ENCODE data around the gene RPH3AL. TPM values are rescaled to one million over a fixed set of nuclear protein-coding genes. Genes with fewer than 3 reads are reported as not detected.

The RPH3AL gene
- total RNA-seq, 1 experiment from 2014 or later: 26.0 TPM

- peak in 1 of 2 experiments; percentile 30 for DNase-seq
- Histone ChIP-seq H3K4me1 (replicated peaks; ENCODE audit: insufficient read depth) (no peaks in the 10 kb centered on the region), H3K4me2 (no peak overlapping the region), H3F3A (ENCODE audit: insufficient read depth, low read depth) (no peaks in the 10 kb centered on the region), H3K9me3 (ENCODE audit: insufficient read depth, low read depth) (no peaks in the 10 kb centered on the region), H3K27me3 (ENCODE audit: insufficient read depth, low read depth) (peaks cover 5% of the 10 kb centered on the region; the same call in 1 of the 2 replicates), H3K79me2 (ENCODE audit: low read depth) (no peaks in the 10 kb centered on the region), H3K9me2 (ENCODE audit: insufficient read depth) (no peaks in the 10 kb centered on the region), H4K20me1 (ENCODE audit: insufficient read depth) (no peaks in the 10 kb centered on the region), H2AFZ (no peak overlapping the region), H3K36me3 (ENCODE audit: low read depth) (no peaks in the 10 kb centered on the region), H3K4me3 (no peak overlapping the region), H3K27ac (no peak overlapping the region)
- TF ChIP-seq EZH2 (IDR thresholded peaks at IDR 0.05; ENCODE audit: low read depth) (no peak), CTCF (conservative IDR thresholded peaks at IDR 0.05) (no peak)
- intact Hi-C loops (cut with micrococcal nuclease; ENCODE audit: unreplicated experiment): no loop called here
- BruUV-seq (replicated peaks): no TSS peak
- POLR2A ChIA-PET (ENCODE audit: unreplicated experiment): no interaction called here
- CTCF ChIA-PET: no interaction called here
Observed at GRCh38 chr17:282000-282911, 70.4 kb downstream of the RPH3AL start.

GRCh38 chr17:281365-281999, 71.1 kb downstream of the RPH3AL start:
- no peak for DNase-seq
- BruUV-seq (replicated peaks): no TSS peak
- POLR2A ChIA-PET (ENCODE audit: unreplicated experiment): no interaction called here
- Histone ChIP-seq H3K9me3 (ENCODE audit: insufficient read depth, low read depth) (no peaks in the 10 kb centered on the region), H3K27me3 (ENCODE audit: insufficient read depth, low read depth) (peaks cover 5% of the 10 kb centered on the region; the same call in 1 of the 2 replicates), H3F3A (ENCODE audit: insufficient read depth, low read depth) (no peaks in the 10 kb centered on the region), H3K9me2 (ENCODE audit: insufficient read depth) (no peaks in the 10 kb centered on the region), H4K20me1 (ENCODE audit: insufficient read depth) (no peaks in the 10 kb centered on the region), H3K79me2 (ENCODE audit: low read depth) (no peaks in the 10 kb centered on the region), H3K36me3 (ENCODE audit: low read depth) (no peaks in the 10 kb centered on the region), H3K27ac (no peak overlapping the region), H3K4me1 (replicated peaks; ENCODE audit: insufficient read depth) (no peaks in the 10 kb centered on the region), H3K4me3 (no peak overlapping the region), H2AFZ (no peak overlapping the region), H3K4me2 (no peak overlapping the region)
- TF ChIP-seq EZH2 (IDR thresholded peaks at IDR 0.05; ENCODE audit: low read depth) (no peak), CTCF (conservative IDR thresholded peaks at IDR 0.05) (no peak)
- CTCF ChIA-PET: no interaction called here
- intact Hi-C loops (cut with micrococcal nuclease; ENCODE audit: unreplicated experiment): no loop called here

GRCh38 chr17:280901-281300, 71.7 kb downstream of the RPH3AL start:
- no peaks in the 10 kb centered on the region for H3F3A ChIP-seq (ENCODE audit: insufficient read depth, low read depth)
- H3K36me3 ChIP-seq (ENCODE audit: low read depth): no peaks in the 10 kb centered on the region
- POLR2A ChIA-PET (ENCODE audit: unreplicated experiment): no interaction called here
- H2AFZ ChIP-seq: no peak overlapping the region
- TF ChIP-seq CTCF (conservative IDR thresholded peaks at IDR 0.05) (no peak), EZH2 (IDR thresholded peaks at IDR 0.05; ENCODE audit: low read depth) (no peak)
- H3K27ac ChIP-seq: no peak overlapping the region
- peaks cover 5% of the 10 kb centered on the region; the same call in 1 of the 2 replicates for H3K27me3 ChIP-seq (ENCODE audit: insufficient read depth, low read depth)
- no TSS peak for BruUV-seq (replicated peaks)
- no peaks in the 10 kb centered on the region for H3K9me2 ChIP-seq (ENCODE audit: insufficient read depth)
- H3K4me2 ChIP-seq: no peak overlapping the region
- H4K20me1 ChIP-seq (ENCODE audit: insufficient read depth): no peaks in the 10 kb centered on the region
- CTCF ChIA-PET: no interaction called here
- intact Hi-C loops (cut with micrococcal nuclease; ENCODE audit: unreplicated experiment): no loop called here
- H3K4me3 ChIP-seq: no peak overlapping the region
- H3K4me1 ChIP-seq (replicated peaks; ENCODE audit: insufficient read depth): no peaks in the 10 kb centered on the region
- no peaks in the 10 kb centered on the region for H3K79me2 ChIP-seq (ENCODE audit: low read depth)
- DNase-seq: no peak
- no peaks in the 10 kb centered on the region for H3K9me3 ChIP-seq (ENCODE audit: insufficient read depth, low read depth)
